Measurements from ENCODE around the gene MUSK.
"Not testable (repeated sequence)": the region's sequence is repeated elsewhere in the genome, so short reads cannot be mapped to it uniquely, and the experiment has no call there.

MUSK gene

DNA sequence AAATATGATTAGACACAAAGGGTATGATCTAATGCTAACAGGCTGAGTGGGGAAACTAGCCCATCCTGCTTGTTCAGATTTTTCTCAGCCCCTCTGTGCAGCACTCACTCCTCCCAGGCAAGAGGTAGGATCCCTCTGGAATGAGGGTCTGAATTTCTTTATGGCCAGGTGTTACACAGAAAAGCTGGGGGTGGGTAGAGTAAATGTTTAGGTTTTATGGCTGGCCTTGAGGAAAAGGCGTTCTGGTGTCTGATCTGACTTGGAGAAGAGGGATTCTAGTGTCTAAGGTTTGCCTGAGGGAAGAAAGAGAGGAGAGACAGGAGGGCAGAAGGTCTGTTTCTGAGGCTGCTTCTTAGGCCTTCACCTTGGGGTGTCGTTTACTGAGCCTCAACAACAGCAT is 97.3 kb downstream of the MUSK start:
- no peak for DNase-seq

- DNase-seq: no peak
Measured at GRCh38 chr9:110767559-110768063, 99.0 kb downstream of the MUSK start.

- DNase-seq: no peak
Measured at GRCh38 chr9:110768886-110769285, 100.3 kb downstream of the MUSK start.

- no peak for DNase-seq
Measured at GRCh38 chr9:110769667-110770066, 101.1 kb downstream of the MUSK start.

DNA sequence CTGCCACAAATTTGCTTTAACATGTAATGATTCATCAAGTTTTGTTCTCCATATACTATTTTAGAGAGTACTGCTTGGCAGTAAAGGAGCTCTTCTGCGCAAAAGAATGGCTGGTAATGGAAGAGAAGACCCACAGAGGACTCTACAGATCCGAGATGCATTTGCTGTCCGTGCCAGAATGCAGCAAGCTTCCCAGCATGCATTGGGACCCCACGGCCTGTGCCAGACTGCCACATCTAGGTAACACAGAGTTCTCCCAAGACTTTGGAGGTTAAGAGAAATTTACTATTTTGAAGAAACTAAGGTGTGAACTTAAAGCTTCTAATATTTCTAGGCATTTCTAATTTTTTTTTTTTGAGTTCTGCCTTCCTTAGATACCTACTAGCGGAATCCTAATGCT is 107.1 kb downstream of the MUSK start:
- no peak for DNase-seq

DNA sequence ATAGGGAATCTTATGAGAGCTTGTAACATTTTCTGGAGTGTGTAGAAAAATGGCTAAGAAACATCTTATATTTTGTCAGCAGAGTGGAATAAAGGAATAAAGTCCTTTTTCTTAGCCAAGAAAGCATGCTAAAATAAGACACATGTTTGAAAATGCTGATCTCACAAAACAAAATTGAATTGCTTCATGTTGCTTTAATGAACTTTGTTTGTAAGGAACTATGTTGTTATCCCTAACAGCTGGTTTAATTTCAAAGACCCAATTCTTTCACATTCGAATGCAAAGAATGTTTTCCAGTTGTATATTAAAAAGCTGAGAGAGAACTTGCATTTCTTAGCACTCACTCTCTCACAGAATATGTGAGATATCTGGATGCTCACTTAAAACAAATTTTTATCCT is 107.6 kb downstream of the MUSK start:
- no peak for DNase-seq

DNA sequence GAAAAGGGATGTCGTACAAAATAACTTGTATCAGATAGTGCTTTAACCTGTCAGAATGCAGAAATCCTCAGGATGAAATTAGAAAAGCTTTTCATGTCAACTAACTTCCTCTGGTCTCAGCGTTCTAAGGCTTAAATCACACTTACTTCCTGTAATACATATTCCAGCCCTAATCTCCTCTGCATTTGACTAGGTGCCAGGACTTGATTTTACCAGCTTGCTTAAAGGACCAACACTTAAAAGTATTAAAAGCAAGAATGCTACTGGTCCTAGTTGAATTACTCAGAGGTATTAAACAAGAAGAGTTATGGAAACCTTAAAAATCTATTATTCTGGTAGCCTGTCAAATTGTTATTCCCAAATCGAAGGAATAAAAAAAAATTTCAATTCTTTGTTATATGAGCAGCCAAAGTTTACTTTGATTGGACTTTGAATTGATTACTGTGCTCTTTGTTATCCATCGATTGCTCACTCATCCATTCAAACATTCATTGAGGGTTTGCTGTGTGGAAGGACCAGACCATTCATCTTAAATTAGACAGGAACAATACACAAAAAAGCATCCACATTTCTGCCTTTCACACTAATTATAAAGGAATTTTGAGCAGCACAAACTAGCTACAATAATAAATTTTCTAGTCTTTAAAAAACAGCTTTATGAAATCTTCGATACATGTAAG is 108.7 kb downstream of the MUSK start:
- DNase-seq: no peak

GRCh38 chr9:110777876-110778215 is 109.3 kb downstream of the MUSK start:
- no peak for DNase-seq

DNA sequence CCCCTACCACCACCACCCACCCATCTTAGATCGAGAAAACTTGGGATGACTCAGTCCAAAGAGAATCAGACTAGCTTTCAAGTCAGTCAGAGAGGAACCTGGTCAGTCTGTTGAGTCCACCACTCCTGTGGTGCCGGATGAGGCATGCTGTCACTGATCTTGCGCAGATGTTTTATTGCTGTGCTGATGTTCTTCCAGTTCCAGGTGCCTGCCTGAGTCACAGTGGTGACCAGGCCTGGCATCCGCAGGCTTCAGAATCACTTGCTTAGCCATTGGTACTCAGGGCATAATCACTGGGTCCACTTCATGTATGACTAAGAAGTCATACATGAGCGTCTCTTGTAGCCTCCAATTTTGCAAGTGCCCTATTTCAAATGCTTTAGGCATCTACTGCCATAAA is 114.1 kb downstream of the MUSK start:
- DNase-seq: no peak

DNA sequence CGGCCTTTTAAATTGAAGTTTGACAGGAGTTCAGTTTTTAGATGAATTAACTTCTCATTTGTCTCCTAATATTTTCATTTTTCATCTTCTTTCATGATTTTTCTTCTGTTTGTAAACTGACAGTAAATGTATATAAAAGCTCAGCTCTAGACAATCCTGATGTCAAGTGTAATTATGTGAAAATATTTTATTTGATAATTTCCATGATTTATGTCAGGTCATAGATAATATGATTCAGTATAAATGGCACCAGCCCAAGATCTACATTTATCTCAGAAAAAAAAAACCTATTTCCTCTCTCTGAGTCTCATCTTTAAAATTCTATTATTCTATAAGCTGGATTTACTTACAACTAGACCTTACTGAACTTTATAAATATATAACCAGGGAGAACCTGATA is 115.7 kb downstream of the MUSK start:
- DNase-seq: no peak

GRCh38 chr9:110785166-110785565 is 116.6 kb downstream of the MUSK start:
- DNase-seq: no peak

GRCh38 chr9:110788396-110788795 is 119.8 kb downstream of the MUSK start:
- not testable (repeated sequence) for DNase-seq

DNA sequence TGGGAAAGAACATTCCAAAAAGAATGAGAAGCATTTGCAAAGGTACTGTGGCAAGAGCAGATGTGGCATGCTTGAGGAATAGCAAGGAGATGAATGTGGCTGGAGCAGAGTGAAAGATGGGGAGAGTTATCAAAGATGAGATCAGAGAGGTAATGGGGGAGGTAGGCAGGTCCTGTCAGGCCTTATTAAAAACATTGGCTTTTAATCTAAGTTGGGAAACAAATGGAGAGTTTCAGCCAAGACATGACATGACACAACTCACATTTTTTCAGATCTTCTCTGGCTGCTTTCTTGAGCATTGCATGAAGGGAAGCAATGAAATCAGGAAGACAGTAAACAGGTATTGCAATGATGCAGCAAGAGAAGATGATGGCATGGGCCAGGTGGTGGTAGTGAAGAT is 120.3 kb downstream of the MUSK start:
- DNase-seq: no peak

DNA sequence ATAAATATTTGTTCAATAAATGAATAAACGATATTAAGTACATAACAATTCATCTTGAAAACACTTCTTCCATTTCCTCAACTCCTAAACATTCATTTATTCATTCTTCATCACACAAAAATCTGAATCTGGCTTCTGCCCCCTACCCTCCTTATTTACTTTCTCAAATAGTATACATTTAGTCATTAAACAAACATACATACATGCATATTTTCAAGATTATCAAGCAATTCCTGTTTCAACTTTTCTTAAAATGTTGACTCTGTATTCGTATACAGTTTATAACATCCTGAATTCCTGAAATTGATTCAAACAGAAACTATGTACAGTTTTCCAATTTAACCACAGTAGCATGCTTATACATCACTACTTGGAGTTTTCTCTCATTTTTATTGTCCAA is 129.0 kb downstream of the MUSK start:
- no peak for DNase-seq

- DNase-seq: no peak
Measured at GRCh38 chr9:110799396-110799795, 130.8 kb downstream of the MUSK start.

DNA sequence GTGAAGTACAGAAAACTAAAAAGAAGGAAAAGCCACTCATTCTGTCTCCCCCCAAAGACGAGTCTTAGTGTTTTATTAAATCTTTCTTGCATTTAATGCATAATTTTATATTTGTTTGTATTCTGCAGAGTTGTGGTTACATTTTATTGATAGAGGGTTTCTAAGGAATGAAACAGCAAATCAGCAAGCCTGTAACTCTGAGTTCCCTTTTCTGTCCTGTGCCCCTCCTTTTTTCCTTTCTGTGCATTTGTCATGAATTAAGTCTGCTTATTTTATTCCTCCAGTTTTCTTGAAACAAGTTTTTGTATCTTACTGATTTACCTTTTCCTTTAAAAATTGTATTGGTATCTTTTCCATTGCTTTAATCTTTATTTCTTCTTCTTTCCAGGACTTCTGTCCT is 132.8 kb downstream of the MUSK start:
- DNase-seq: no peak

DNA sequence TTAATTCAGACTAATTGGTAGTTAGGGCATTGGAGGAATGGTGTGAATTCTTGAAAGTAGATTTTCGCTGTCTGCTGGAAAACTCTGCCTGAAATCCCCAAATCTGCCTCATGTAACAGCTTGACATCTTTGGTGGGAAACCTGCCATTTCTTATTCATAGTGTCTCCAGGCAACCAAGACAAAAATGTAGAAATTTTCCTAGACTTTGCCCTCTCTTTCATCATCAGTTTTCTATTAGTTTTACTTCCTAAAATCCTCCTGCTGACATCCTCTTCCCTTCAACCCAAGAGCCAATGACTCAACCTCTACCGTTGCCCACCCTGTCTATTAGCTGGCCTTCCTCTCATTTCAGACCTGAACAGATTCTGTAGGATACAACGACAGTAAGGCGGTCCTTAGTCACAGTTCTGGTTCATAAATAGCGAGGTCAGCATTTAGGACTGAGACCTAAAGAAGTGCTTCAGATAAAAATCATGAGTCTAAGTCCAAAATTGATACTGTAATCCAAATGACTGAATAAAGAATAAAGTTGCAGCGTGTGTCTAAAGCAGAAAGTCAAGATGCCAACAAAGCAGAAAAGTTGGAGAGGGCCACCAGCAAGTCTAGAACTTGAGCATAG is 133.9 kb downstream of the MUSK start:
- no peak for DNase-seq

DNA sequence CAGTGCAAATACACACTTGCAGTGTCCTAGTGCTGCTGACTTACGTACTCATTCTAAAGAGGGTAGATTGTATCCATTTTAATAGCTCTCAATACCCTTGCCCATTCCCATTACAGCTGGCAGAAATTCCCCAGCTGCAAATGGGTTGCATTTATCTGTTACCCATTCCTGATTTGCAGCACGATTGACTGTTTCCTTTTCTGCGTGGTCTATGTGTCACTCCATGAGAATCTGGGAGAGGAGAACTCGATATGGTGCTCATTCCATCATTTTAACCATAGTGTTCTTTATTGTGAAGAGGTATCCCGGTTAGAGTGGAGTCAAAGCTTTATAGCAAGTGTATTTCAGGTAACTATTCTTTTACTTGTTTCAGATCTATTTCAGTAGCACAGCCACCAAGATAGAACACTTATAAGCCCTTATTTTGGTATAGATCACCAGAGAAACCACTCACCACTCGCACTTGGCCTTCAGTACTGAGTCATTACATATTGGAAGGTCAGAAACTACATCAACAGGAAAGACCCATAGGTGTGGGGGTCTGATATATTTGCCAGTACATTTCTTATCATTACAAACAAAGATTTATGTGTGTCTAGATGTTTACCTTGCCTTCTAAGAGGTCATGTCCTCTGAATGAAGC is 139.5 kb downstream of the MUSK start:
- no peak for DNase-seq

DNA sequence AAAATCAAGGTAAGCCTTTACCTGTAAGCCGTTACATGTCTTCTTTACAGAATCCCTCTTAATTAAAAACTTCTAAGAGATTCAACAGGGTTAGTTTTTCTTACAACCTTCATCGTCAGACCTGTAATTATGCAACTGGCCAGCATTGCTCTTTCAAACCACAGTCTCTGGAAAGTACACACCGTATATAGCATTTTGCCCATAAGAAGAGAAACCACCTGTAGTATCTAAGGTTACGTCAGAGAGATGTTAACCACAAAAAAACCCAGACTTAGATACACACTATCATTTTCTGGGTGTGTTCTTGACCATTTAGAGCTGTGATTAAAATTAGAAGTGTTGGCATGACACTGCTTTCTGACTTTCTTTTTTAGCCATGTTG is 140.0 kb downstream of the MUSK start:
- no peak for DNase-seq

- DNase-seq: no peak
Measured at GRCh38 chr9:110809038-110809595, 140.5 kb downstream of the MUSK start.

GRCh38 chr9:110810262-110810976 is 141.8 kb downstream of the MUSK start:
- DNase-seq: no peak

DNA sequence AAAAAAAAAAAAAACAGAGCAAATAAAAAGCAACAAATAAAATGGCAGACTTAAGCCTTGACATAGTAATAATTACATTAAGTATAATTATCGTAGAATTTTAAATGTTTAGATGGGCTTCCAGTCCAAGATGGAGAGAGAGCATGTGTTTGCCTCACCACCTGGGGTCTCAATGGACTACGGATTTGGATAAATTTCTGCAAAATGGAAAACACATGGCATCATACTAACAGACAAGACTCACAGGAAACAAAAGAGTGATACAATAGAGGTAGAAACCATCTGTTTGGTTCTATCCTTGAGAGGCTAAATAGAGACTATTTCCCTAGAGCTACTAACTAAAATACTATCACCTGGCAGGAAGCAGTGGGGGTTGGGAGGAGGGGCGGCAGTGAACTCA is 144.3 kb downstream of the MUSK start:
- DNase-seq: no peak

DNA sequence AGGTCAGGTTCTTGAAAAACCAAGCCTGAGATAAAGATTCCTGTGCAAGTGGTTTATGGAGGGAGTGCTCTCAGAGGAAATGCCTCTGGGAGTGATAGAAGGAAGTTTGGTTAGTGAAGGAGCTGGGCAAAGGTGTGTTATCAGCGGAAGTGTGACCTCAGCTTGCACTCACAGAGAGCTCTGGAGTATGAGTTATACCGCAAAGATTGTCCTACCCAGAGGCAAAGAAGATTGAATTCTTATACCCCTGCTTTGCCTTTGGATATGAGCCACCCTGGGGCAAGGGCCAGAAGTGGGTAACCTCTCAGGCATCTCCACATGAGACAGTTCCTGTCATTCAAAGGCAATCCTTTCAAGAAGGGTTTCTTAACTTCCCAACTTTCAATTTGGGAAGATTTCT is 145.6 kb downstream of the MUSK start:
- no peak for DNase-seq

- no peak for DNase-seq
Measured at GRCh38 chr9:110815361-110815760, 146.8 kb downstream of the MUSK start.

Measured in activated T-cell treated with anti-CD3 and anti-CD28 coated beads, Interleukin-2, amount 50 U/mL, for 48 hours (primary cell).